ENCODE measurements around the gene NPRL2.
A peak's percentile ranks its signal among the peaks of the same experiment; 100 is the strongest.

The NPRL2 gene

GRCh38 chr3:50354186-50354764 lies 3.7 kb upstream of the NPRL2 start:
- TF ChIP-seq ZNF274 (IDR thresholded peaks at IDR 0.05; ENCODE audit: low read depth, low read length) (no peak), SUZ12 (IDR thresholded peaks at IDR 0.05; ENCODE audit: extremely low read depth, insufficient read depth, insufficient read length) (no peak), YY1 (IDR thresholded peaks at IDR 0.05; ENCODE audit: insufficient read depth, insufficient read length) (no peak)
- Histone ChIP-seq H3K4me3 (ENCODE audit: insufficient read length, low read depth) (no peak overlapping the region), H3K4me1 (ENCODE audit: insufficient read depth, insufficient read length) (peaks cover 26% of the 10 kb centered on the region), H3K9ac (ENCODE audit: insufficient read length, low read depth) (no peak overlapping the region), H3K36me3 (ENCODE audit: insufficient read depth, insufficient read length, low read length) (peaks cover 73% of the 10 kb centered on the region), H3K9me3 (ENCODE audit: insufficient read depth, low read length) (no peaks in the 10 kb centered on the region), H3K27me3 (ENCODE audit: insufficient read depth, insufficient read length) (no peaks in the 10 kb centered on the region)
- no peak for DNase-seq (ENCODE audit: low read depth, low spot score)

GRCh38 chr3:50353245-50354004 lies 2.9 kb upstream of the NPRL2 start:
- no peak overlapping the region for H3K4me3 ChIP-seq (ENCODE audit: insufficient read length, low read depth)
- peaks cover 77% of the 10 kb centered on the region for H3K36me3 ChIP-seq (ENCODE audit: insufficient read depth, insufficient read length, low read length)
- no peaks in the 10 kb centered on the region for H3K27me3 ChIP-seq (ENCODE audit: insufficient read depth, insufficient read length)
- TF ChIP-seq YY1 (IDR thresholded peaks at IDR 0.05; ENCODE audit: insufficient read depth, insufficient read length): no peak
- TF ChIP-seq ZNF274 (IDR thresholded peaks at IDR 0.05; ENCODE audit: low read depth, low read length): no peak
- no peak for TF ChIP-seq SUZ12 (IDR thresholded peaks at IDR 0.05; ENCODE audit: extremely low read depth, insufficient read depth, insufficient read length)
- H3K9ac ChIP-seq (ENCODE audit: insufficient read length, low read depth): peak overlapping the region; percentile 17
- H3K4me1 ChIP-seq (ENCODE audit: insufficient read depth, insufficient read length): peaks cover 22% of the 10 kb centered on the region
- H3K9me3 ChIP-seq (ENCODE audit: insufficient read depth, low read length): no peaks in the 10 kb centered on the region
- DNase-seq (ENCODE audit: low read depth, low spot score): no peak

- Histone ChIP-seq H3K36me3 (ENCODE audit: insufficient read depth, insufficient read length, low read length) (peaks cover 77% of the 10 kb centered on the region), H3K9me3 (ENCODE audit: insufficient read depth, low read length) (no peaks in the 10 kb centered on the region), H3K9ac (ENCODE audit: insufficient read length, low read depth) (peak overlapping the region; percentile 17), H3K4me1 (ENCODE audit: insufficient read depth, insufficient read length) (peaks cover 16% of the 10 kb centered on the region), H3K27me3 (ENCODE audit: insufficient read depth, insufficient read length) (no peaks in the 10 kb centered on the region), H3K4me3 (ENCODE audit: insufficient read length, low read depth) (no peak overlapping the region)
- DNase-seq (ENCODE audit: low read depth, low spot score): no peak
- TF ChIP-seq ZNF274 (IDR thresholded peaks at IDR 0.05; ENCODE audit: low read depth, low read length) (no peak), SUZ12 (IDR thresholded peaks at IDR 0.05; ENCODE audit: extremely low read depth, insufficient read depth, insufficient read length) (no peak), YY1 (IDR thresholded peaks at IDR 0.05; ENCODE audit: insufficient read depth, insufficient read length) (no peak)
Observed at GRCh38 chr3:50352781-50353180, 2.2 kb upstream of the NPRL2 start.

- Histone ChIP-seq H3K27me3 (ENCODE audit: insufficient read depth, insufficient read length) (peaks cover 1% of the 10 kb centered on the region), H3K9me3 (ENCODE audit: insufficient read depth, low read length) (no peaks in the 10 kb centered on the region), H3K36me3 (ENCODE audit: insufficient read depth, insufficient read length, low read length) (peaks cover 68% of the 10 kb centered on the region), H3K9ac (ENCODE audit: insufficient read length, low read depth) (peak overlapping the region; percentile 66), H3K4me3 (ENCODE audit: insufficient read length, low read depth) (peak overlapping the region; percentile 100), H3K4me1 (ENCODE audit: insufficient read depth, insufficient read length) (peaks cover 9% of the 10 kb centered on the region)
- DNase-seq (ENCODE audit: low read depth, low spot score): no peak
- TF ChIP-seq ZNF274 (IDR thresholded peaks at IDR 0.05; ENCODE audit: low read depth, low read length): no peak
- TF ChIP-seq YY1 (IDR thresholded peaks at IDR 0.05; ENCODE audit: insufficient read depth, insufficient read length): no peak
- no peak for TF ChIP-seq SUZ12 (IDR thresholded peaks at IDR 0.05; ENCODE audit: extremely low read depth, insufficient read depth, insufficient read length)
Observed at GRCh38 chr3:50351323-50351697, 735 bp upstream of the NPRL2 start.

- H3K9me3 ChIP-seq (ENCODE audit: insufficient read depth, low read length): no peaks in the 10 kb centered on the region
- H3K9ac ChIP-seq (ENCODE audit: insufficient read length, low read depth): peak overlapping the region; percentile 96
- TF ChIP-seq YY1 (IDR thresholded peaks at IDR 0.05; ENCODE audit: insufficient read depth, insufficient read length) (no peak), ZNF274 (IDR thresholded peaks at IDR 0.05; ENCODE audit: low read depth, low read length) (no peak), SUZ12 (IDR thresholded peaks at IDR 0.05; ENCODE audit: extremely low read depth, insufficient read depth, insufficient read length) (no peak)
- H3K4me1 ChIP-seq (ENCODE audit: insufficient read depth, insufficient read length): peaks cover 9% of the 10 kb centered on the region
- H3K27me3 ChIP-seq (ENCODE audit: insufficient read depth, insufficient read length): peaks cover 10% of the 10 kb centered on the region
- peak overlapping the region; percentile 100 for H3K4me3 ChIP-seq (ENCODE audit: insufficient read length, low read depth)
- peaks cover 56% of the 10 kb centered on the region for H3K36me3 ChIP-seq (ENCODE audit: insufficient read depth, insufficient read length, low read length)
- DNase-seq (ENCODE audit: low read depth, low spot score): no peak
Observed at GRCh38 chr3:50350213-50350526, 405 bp downstream of the NPRL2 start.

- TF ChIP-seq YY1 (IDR thresholded peaks at IDR 0.05; ENCODE audit: insufficient read depth, insufficient read length) (no peak), SUZ12 (IDR thresholded peaks at IDR 0.05; ENCODE audit: extremely low read depth, insufficient read depth, insufficient read length) (no peak), ZNF274 (IDR thresholded peaks at IDR 0.05; ENCODE audit: low read depth, low read length) (no peak)
- Histone ChIP-seq H3K27me3 (ENCODE audit: insufficient read depth, insufficient read length) (peaks cover 29% of the 10 kb centered on the region), H3K9me3 (ENCODE audit: insufficient read depth, low read length) (no peaks in the 10 kb centered on the region), H3K36me3 (ENCODE audit: insufficient read depth, insufficient read length, low read length) (peaks cover 32% of the 10 kb centered on the region), H3K4me1 (ENCODE audit: insufficient read depth, insufficient read length) (peaks cover 15% of the 10 kb centered on the region), H3K9ac (ENCODE audit: insufficient read length, low read depth) (no peak overlapping the region), H3K4me3 (ENCODE audit: insufficient read length, low read depth) (no peak overlapping the region)
- no peak for DNase-seq (ENCODE audit: low read depth, low spot score)
Observed at GRCh38 chr3:50347187-50347813, 3.3 kb downstream of the NPRL2 start.

GRCh38 chr3:50345586-50346234 lies 4.9 kb downstream of the NPRL2 start, which contains the start of gene ZMYND10:
Gene ZMYND10 (minus strand): TSS chr3:50345732. CDS start chr3:50345579, 153 bp downstream.
- Histone ChIP-seq H3K9me3 (ENCODE audit: insufficient read depth, low read length) (no peaks in the 10 kb centered on the region), H3K4me1 (ENCODE audit: insufficient read depth, insufficient read length) (peaks cover 16% of the 10 kb centered on the region), H3K9ac (ENCODE audit: insufficient read length, low read depth) (peak within 1 kb of the TSS; percentile 74), H3K36me3 (ENCODE audit: insufficient read depth, insufficient read length, low read length) (peaks cover 23% of the 10 kb centered on the region), H3K4me3 (ENCODE audit: insufficient read length, low read depth) (peak within 1 kb of the TSS; percentile 31), H3K27me3 (ENCODE audit: insufficient read depth, insufficient read length) (peaks cover 36% of the 10 kb centered on the region)
- TF ChIP-seq ZNF274 (IDR thresholded peaks at IDR 0.05; ENCODE audit: low read depth, low read length): no peak
- no peak for TF ChIP-seq SUZ12 (IDR thresholded peaks at IDR 0.05; ENCODE audit: extremely low read depth, insufficient read depth, insufficient read length)
- TF ChIP-seq YY1 (IDR thresholded peaks at IDR 0.05; ENCODE audit: insufficient read depth, insufficient read length): no peak
- peak; percentile 54 for DNase-seq (ENCODE audit: low read depth, low spot score)

Data from NT2/D1 (cell line).